Measurements from ENCODE around the gene FBXO31.

The FBXO31 gene

GRCh38 chr16:87361916-87362619 lies 21.5 kb downstream of the FBXO31 start:
- no peak for DNase-seq

DNA sequence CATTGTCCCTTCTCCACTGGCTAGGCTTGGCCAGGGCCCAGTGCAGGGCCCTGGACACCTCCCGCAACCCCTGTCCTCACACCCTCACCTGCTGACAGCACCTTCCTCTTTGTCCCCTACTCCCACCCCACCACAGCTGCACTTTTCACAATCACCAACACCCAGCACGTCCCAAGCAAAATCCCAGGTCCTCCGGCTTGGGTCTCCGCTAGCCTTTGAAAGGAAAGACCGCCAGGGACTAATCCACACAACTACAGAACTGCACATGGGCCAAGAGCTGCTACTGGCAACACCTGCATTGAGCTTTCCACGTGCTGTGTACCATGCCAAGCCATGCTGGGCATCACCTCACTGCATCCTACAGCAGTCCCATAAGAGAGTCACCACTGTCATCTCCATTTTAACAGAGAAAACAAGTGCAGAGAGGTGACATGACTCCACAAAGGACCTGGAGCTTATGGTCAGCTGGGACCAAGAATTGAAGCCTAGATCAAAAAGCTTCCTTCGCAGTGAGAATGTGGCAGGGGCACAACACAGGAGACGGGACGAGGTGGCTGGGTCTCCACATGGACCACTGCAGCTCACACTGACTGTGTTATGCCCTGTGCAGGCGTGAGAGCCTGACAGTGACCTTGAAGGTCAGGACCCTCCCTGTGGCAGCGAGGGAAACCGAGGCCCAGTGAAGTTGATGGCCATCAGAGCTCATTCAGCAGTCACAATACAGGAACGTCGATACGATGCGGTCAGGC lies 22.5 kb downstream of the FBXO31 start:
- DNase-seq = no peak

- DNase-seq = no peak
Measured at GRCh38 chr16:87359121-87359520, 24.5 kb downstream of the FBXO31 start.

- DNase-seq = no peak
Measured at GRCh38 chr16:87358696-87359095, 24.9 kb downstream of the FBXO31 start.

GRCh38 chr16:87358250-87358649 lies 25.3 kb downstream of the FBXO31 start:
- DNase-seq = no peak

DNA sequence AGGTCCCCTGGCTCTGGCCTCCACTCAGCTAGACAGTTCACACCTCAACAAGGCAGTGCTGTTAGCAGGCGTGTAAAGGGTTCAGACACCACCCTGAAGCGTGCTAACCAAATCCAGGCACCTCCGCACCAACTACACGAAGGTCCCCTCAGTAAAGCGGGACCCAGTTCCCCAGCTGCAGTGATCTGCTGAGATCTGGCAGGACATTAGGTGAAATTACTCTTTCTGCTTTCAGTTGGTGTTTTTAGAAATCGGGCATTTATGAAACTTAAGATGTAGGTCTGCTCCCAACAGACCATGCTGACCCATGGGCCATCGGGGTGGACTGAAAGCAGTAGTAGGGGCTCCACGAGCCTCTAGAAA lies 27.1 kb downstream of the FBXO31 start:
- DNase-seq = no peak

GRCh38 chr16:87353613-87354012 lies 30.0 kb downstream of the FBXO31 start:
- no peak for DNase-seq

DNA sequence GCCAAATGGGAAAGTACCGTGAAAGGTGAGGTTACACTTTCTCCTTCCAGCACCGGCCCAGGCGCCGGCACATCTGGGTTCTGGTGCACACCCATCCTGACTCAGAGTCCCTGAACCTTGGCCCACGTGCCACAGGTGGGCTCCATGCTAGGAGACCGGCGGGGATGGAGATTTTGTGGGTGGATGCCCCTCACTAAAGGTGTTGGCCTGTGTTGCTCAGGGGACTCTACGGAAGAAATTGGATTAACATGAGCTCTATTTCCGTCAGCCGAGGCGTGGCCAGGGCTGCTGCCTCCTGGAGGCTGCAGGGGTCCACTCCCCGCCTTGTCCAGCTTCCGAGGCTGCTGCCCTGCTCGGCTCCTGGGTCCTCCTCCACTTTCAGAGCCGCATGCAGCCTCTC lies 30.8 kb downstream of the FBXO31 start:
- no peak for DNase-seq

DNA sequence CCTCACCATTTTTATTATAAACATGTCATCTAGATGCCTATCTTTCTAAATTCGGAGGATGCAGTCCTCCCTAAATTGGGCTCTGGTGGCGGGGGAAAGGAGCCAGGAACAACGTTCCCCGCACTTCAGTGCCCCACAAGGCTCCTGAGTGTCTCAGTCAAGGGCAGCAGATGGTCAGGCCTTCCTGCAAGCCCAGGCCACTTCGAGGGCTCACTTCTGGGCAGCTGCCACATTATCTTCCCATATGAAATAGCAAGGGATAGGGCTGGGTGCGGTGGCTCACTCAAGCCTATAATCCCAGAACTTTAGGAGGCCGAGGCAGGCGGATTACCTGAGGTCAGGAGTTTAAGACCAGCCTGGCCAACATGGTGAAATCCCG lies 32.3 kb downstream of the FBXO31 start:
- no peak for DNase-seq

- DNase-seq = no peak
Measured at GRCh38 chr16:87350681-87351319, 32.8 kb downstream of the FBXO31 start.

DNA sequence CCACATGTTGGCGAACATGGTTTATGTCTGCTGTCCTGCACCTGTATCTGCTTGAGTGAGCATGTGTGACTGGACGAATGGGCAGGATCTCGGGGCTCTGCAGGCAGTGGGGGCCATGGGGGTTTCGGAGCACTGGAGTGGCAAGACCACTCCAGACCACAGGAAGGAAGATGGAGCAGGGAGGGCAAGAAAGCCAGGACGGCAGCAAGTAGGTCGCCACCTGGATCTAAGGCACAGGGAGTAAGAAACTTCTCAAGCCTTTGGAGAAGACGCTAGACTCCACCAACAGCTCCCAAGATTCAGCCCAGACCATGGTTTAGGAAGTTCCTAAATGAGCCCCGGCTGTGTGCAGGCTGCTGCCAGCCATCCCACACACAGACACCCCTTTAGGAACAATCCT lies 33.5 kb downstream of the FBXO31 start:
- DNase-seq = no peak

DNA sequence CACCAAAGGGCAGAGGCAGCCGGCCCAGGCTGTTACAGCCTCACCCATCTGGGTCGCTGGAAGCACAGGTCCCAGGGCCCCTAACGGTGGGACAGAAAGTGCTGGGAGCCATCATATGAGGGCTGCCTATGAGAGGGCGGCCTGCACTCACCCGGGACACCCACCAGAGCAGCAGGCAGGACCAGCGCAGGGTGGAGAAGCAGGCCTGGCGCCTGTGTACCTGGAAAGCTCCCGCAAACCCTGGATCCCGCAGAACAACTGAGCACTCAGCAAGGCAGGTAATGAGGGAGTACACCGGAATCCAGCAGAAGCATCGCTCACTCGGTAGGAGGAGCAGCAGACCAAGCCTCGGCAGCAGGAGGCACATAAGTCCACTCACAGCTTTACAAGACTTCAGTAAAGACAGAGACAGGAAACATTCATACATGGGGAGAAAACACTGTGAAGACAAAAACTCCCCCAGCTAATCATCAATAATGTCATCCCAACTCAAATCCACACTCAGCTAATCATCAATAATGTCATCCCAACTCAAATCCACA lies 34.9 kb downstream of the FBXO31 start:
- DNase-seq = no peak

DNA sequence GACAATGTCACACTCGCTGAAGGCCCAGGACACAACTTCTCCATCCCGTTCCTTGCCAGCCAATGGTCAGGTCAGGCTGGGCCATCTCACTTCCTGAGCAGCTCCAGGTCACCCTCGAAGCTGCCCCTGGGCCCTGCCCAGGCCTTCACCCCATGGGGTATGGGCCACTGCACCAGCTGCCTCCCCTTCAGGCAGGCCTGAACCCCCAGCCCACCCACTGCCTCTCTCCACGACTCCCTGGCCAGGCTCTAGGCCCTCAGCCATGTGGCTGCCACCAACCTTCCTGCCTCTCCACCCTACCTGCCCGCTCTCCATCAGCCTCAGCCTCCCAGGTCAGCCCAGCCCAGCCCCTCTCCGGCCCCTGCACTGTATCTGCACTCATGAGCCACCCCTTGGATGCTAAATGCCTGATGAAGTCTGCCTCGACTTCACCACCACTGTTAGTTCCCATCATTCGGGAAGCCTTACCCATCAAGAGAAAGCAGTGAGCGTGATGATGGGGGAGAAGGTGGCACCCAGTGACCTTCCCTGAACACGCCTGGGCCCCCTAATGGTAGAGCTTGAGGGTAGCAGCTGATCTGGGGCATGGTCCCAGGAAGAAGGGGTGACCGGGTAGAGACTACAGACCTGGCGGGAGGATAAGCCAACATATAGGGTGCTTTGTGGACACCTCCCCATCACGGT lies 35.5 kb downstream of the FBXO31 start:
- no peak for DNase-seq

DNA sequence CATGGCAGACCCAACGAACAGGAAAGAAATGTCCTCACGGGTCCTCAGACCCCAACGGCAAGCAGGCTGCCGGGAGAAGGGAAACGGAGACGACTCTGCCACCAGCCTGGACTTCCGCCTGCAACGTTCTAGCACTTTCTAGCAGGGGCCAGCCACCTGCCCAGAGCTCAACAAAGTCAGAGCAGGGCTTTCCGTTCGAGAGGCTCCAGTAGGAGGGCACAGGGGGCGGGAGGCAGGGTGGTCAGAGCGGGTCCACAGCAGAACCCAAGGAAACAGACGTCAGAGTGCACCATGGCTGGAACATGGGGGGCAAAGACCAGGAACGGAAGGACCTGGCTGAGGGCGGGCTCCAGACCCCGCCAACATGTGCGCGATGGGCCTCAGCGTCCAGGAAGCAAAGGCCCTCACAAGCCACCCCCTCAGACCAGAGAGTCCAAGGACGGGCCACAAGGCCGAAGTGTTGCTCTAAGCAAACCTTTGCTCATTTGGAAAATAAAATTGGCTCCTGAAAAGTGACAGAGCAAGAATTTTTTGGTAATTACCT lies 37.0 kb downstream of the FBXO31 start:
- no peak for DNase-seq

DNA sequence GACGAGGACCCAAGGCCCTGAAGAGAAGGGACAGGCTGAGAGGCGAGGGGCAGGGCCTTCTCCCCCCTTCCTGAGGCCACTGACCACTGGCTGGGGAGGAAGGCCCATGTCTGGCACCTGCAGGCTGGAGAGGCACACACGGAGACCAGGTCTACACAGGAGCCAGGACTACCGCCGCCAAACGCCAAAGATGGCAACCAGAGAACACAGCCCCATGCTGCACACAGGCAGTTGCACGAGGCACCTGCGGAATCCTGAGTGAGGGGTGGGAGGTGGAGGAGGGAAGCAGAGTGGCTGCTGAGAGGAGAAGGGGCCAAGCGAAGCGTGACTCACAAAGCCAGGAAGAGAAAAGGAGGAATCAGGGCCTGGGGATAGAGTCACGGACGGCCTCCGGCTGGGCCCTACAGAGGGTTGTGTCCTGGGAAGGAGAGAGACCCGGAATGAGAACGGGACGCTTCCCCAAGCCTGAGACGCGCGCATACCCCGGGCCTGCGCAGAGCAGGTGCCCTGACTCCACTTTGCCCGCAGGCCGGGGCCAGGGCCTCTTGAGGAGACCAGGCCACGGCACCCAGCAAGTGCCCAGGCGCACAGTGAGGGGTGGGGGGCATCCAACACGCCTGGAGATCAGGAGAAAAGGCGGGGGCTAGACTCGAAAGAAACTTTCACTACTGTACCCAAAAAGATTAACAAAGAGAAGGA lies 37.7 kb downstream of the FBXO31 start:
- DNase-seq = no peak

- no peak for DNase-seq
Measured at GRCh38 chr16:87344931-87345631, 38.5 kb downstream of the FBXO31 start.

GRCh38 chr16:87344165-87344930 lies 39.2 kb downstream of the FBXO31 start:
- no peak for DNase-seq

GRCh38 chr16:87343753-87344050 lies 39.9 kb downstream of the FBXO31 start:
- no peak for DNase-seq

DNA sequence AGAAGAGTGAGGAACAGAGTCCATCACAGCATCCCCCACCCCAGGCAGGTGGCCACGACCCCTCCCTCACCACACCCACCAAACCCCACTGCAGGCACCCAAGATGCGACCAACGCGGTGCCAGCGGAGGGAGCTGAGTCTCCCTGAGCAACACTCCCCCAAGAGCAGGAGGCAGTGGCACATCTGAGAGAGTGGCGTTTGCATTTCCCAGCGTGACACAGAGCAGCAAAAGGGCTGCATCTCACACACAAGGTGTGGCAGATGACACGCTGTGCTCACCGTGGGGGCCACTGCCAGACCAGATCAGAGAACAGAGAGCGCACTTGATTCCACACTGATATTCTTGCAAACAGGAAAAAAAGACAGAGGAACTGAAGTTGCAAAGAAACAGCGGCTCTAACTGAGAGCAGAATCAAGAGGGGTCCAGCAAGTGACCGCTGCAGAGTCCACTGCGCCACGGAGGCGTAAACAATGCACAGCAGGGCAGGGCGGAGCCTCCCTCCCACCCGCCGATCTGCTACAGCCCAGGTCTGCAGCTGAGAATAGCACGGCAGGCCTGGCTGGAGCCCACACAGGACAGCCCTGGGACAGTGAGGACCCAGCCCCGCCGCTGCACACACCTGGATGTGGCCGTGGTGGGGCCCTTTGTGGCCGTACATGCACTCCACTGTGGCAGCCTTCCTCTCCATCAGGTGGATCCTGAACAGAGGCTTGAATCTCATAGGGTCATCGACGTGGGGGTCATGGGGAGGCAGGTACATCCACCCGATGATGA lies 40.4 kb downstream of the FBXO31 start:
- no peak for DNase-seq

DNA sequence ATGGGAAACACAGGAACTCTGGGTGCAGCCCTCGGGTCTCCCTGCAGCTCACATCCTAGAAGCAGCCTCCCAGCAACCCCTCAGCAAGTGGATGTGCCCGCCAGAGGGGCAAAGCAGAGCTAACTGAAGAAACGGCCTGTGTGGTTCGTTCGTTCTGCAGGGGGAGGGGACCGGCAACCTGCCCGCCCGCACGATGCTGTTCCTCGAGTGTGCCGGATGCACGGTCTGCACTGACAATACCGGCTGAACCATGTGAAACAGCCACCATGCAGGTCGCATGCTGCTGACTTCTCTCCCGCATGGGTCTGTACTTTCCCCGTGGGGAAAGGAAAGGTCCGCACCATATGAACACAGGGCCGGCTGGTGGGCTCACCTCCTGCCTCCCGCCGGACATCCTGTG lies 41.1 kb downstream of the FBXO31 start:
- no peak for DNase-seq
